GM15510 (cell line): ENCODE data around the gene TMEM163.

Experiments used
- POLR2A ChIP-seq: IDR thresholded peaks from 3 replicates; pipeline ENCODE4 v1.6.1; 2011; ENCODE audit warnings: borderline replicate concordance; ENCODE audit not compliant: insufficient read length; ENCODE audit errors: extremely low read depth

TMEM163 gene

GRCh38 chr2:134736167-134736880 lies 17.5 kb upstream of the TMEM163 start:
- TF ChIP-seq POLR2A, result no peak

GRCh38 chr2:134728163-134728562 lies 9.4 kb upstream of the TMEM163 start:
- no peak for TF ChIP-seq POLR2A

GRCh38 chr2:134727385-134727784 lies 8.6 kb upstream of the TMEM163 start:
- no peak for TF ChIP-seq POLR2A

GRCh38 chr2:134726645-134727044 lies 7.8 kb upstream of the TMEM163 start:
- no peak for TF ChIP-seq POLR2A

GRCh38 chr2:134725876-134726275 lies 7.1 kb upstream of the TMEM163 start:
- no peak for TF ChIP-seq POLR2A

- TF ChIP-seq POLR2A, result no peak
Measured at GRCh38 chr2:134724341-134724740, 5.5 kb upstream of the TMEM163 start.

GRCh38 chr2:134722728-134723127 lies 3.9 kb upstream of the TMEM163 start:
- TF ChIP-seq POLR2A, result no peak

- TF ChIP-seq POLR2A, result no peak
Measured at GRCh38 chr2:134721596-134721995, 2.8 kb upstream of the TMEM163 start.

GRCh38 chr2:134718023-134718816 lies 580 bp downstream of the TMEM163 start:
- no peak for TF ChIP-seq POLR2A

GRCh38 chr2:134717286-134718022 lies 1.3 kb downstream of the TMEM163 start:
- no peak for TF ChIP-seq POLR2A

- TF ChIP-seq POLR2A, result no peak
Measured at GRCh38 chr2:134716721-134717243, 2.0 kb downstream of the TMEM163 start.

- TF ChIP-seq POLR2A, result no peak
Measured at GRCh38 chr2:134715932-134716643, 2.7 kb downstream of the TMEM163 start.

GRCh38 chr2:134714228-134714627 lies 4.6 kb downstream of the TMEM163 start:
- no peak for TF ChIP-seq POLR2A

GRCh38 chr2:134713606-134714005 lies 5.2 kb downstream of the TMEM163 start:
- no peak for TF ChIP-seq POLR2A
